A673 (cell line): ENCODE data around the gene POLR1H. TPM values are rescaled to one million over a fixed set of nuclear protein-coding genes. Genes with fewer than 3 reads are reported as not detected.

ENCODE experiments used
- BruUV-seq: library from RNA; stranded (reverse); fragments of 400-500 nt; replicated peaks from 2 replicates; lab custom pipeline; 2021; lab: Mats Ljungman, UMichigan
- CTCF ChIA-PET: fragments of 300-600 bp; sonication (Branson Sonifier 250); formaldehyde crosslinking; loops from one replicate; lab custom pipeline; 2022; ENCODE audit warnings: antibody characterized with exemption; lab: Charles Lee
- POLR2A ChIA-PET: fragments of 300-600 bp; sonication (Branson Sonifier 250); formaldehyde crosslinking; loops from one replicate; lab custom pipeline; 2022; ENCODE audit warnings: antibody characterized with exemption; ENCODE audit not compliant: low non-redundant PET; lab: Charles Lee
- DNase-seq: peaks from one replicate; pipeline ENCODE4 v3.0.0-alpha.2; 2015; ENCODE audit warnings: low spot score
- H3K27ac ChIP-seq: fragments of 200-600 bp; sonication (generic); 2 replicates; pipeline ENCODE4 v1.5.1; 2016; ENCODE audit warnings: mixed run types, low read depth, mild to moderate bottlenecking, mixed read lengths, antibody characterized with exemption, low read length; ENCODE audit not compliant: poor library complexity, severe bottlenecking
- H3K27me3 ChIP-seq: fragments of 200-600 bp; sonication (generic); replicated peaks from 2 replicates; pipeline ENCODE4 v1.6.1; 2017; ENCODE audit warnings: mixed run types, low read depth, mild to moderate bottlenecking, mixed read lengths, antibody characterized with exemption, low read length; ENCODE audit not compliant: insufficient read depth, poor library complexity
- H3K36me3 ChIP-seq: fragments of 200-600 bp; sonication (generic); 2 replicates; pipeline ENCODE4 v1.6.1; 2016; ENCODE audit warnings: mixed run types, mild to moderate bottlenecking, mixed read lengths, antibody characterized with exemption, low read length; ENCODE audit not compliant: insufficient read depth, poor library complexity, severe bottlenecking
- H3K4me1 ChIP-seq: fragments of 200-600 bp; sonication (generic); 2 replicates; pipeline ENCODE4 v1.6.1; 2017; ENCODE audit warnings: mixed run types, mild to moderate bottlenecking, mixed read lengths, antibody characterized with exemption, low read length; ENCODE audit not compliant: insufficient read depth, poor library complexity, severe bottlenecking
- H3K4me3 ChIP-seq: fragments of 200-600 bp; sonication (generic); 2 replicates; pipeline ENCODE4 v1.5.1; 2016; ENCODE audit warnings: low read depth, mixed run types, mild to moderate bottlenecking, mixed read lengths, low read length; ENCODE audit not compliant: poor library complexity, severe bottlenecking
- H3K9me3 ChIP-seq: fragments of 200-600 bp; sonication (generic); 2 replicates; pipeline ENCODE4 v1.6.1; 2016; ENCODE audit warnings: mixed run types, low read depth, mild to moderate bottlenecking, mixed read lengths, antibody characterized with exemption, low read length; ENCODE audit not compliant: poor library complexity, severe bottlenecking
- CTCF ChIP-seq: fragments of 300-800, 200-600 bp; sonication (generic); conservative IDR thresholded peaks from 2 replicates; pipeline ENCODE4 v1.5.1; 2017; ENCODE audit warnings: low read depth, mild to moderate bottlenecking, antibody characterized with exemption, low read length, moderate library complexity, mixed read lengths
- EZH2 ChIP-seq: fragments of 200-600 bp; sonication (generic); IDR thresholded peaks from 2 replicates; pipeline ENCODE4 v1.6.1; 2017; ENCODE audit warnings: borderline replicate concordance, low read depth, mild to moderate bottlenecking, mixed read lengths, antibody characterized with exemption, low read length; ENCODE audit not compliant: poor library complexity, severe bottlenecking
- intact Hi-C: fragments of 100-400 bp; cut with micrococcal nuclease; formaldehyde crosslinking; loops from one replicate; pipeline ENCODE4 v1.10.0; 2022; ENCODE audit not compliant: unreplicated experiment
- total RNA-seq: library from RNA; stranded (reverse); gene quantifications from 2 replicates; pipeline ENCODE4 v1.2.3, GENCODE V29; 2021

The POLR1H gene
- total RNA-seq, 1 experiment from 2014 or later = 30.9 TPM

GRCh38 chr6:30037182-30037788 is 23.8 kb upstream of the POLR1H start:
- Histone ChIP-seq H3K4me1 (peaks cover 9% of the 10 kb centered on the region), H3K9me3 (no peaks in the 10 kb centered on the region), H3K27me3 (no peaks in the 10 kb centered on the region), H3K27ac (no peak overlapping the region), H3K4me3 (no peak overlapping the region), H3K36me3 (no peaks in the 10 kb centered on the region)
- intact Hi-C loops = no loop called here
- POLR2A ChIA-PET = no interaction called here
- no TSS peak for BruUV-seq
- TF ChIP-seq CTCF (peak; percentile 63), EZH2 (no peak)
- CTCF ChIA-PET = interaction anchor here (0.6 kb wide), 2 partner anchors 66 to 405 kb away, joined by 5 read pairs; partner anchors contain the start of gene GABBR1
- peak; percentile 53 for DNase-seq

- H3K4me3 ChIP-seq = no peak overlapping the region
- peaks cover 9% of the 10 kb centered on the region for H3K4me1 ChIP-seq
- no peak overlapping the region for H3K27ac ChIP-seq
- no peaks in the 10 kb centered on the region for H3K27me3 ChIP-seq
- no peak for DNase-seq
- ChIA-PET CTCF (no interaction called here), POLR2A (no interaction called here)
- H3K9me3 ChIP-seq = no peaks in the 10 kb centered on the region
- intact Hi-C loops = no loop called here
- BruUV-seq = no TSS peak
- no peak for TF ChIP-seq EZH2
- TF ChIP-seq CTCF = no peak
- H3K36me3 ChIP-seq = no peaks in the 10 kb centered on the region
These were observed 19.8 kb upstream of the POLR1H start for GRCh38 chr6:30041221-30041620.

- peak; percentile 6 for DNase-seq
- Histone ChIP-seq H3K27ac (no peak overlapping the region), H3K4me1 (peaks cover 9% of the 10 kb centered on the region), H3K27me3 (no peaks in the 10 kb centered on the region), H3K9me3 (no peaks in the 10 kb centered on the region), H3K4me3 (no peak overlapping the region), H3K36me3 (no peaks in the 10 kb centered on the region)
- ChIA-PET CTCF (no interaction called here), POLR2A (no interaction called here)
- intact Hi-C loops = no loop called here
- no TSS peak for BruUV-seq
- no peak for TF ChIP-seq CTCF
- TF ChIP-seq EZH2 = no peak
These were observed 19.2 kb upstream of the POLR1H start for GRCh38 chr6:30041821-30042220.
